Measurements from ENCODE around the gene COL5A3.

- TF ChIP-seq POLR2A (IDR thresholded peaks at IDR 0.05) (no peak), CTCF (IDR thresholded peaks at IDR 0.05) (peak in 1 of 6 experiments; percentile 8), EP300 (IDR thresholded peaks at IDR 0.05) (no peak)
These were observed 8.4 kb downstream of the COL5A3 start for GRCh38 chr19:10001899-10002298.

Data from upper lobe of left lung (tissue), 4 donors.